Stimulated activated CD4-positive, alpha-beta T cell treated with anti-CD3 and anti-CD28 coated beads, Interleukin-4, amount 100 ng/mL, for 24 hours (primary cell): ENCODE measurements around the gene ZNF212.
A peak's percentile ranks its signal among the peaks of the same experiment; 100 is the strongest.

Experiments
- DNase-seq: peaks from one replicate; pipeline ENCODE4 v3.0.0-alpha.2; 2020

Gene ZNF212

GRCh38 chr7:149239345-149240143 is at the start of gene ZNF212:
ZNF212 (plus strand) TSS chr7:149239651; CDS start chr7:149239779, 128 bp downstream.
- peak; percentile 93 for DNase-seq

- no peak for DNase-seq
Measured at GRCh38 chr7:149191851-149192250, 47.6 kb upstream of the ZNF212 start.

GRCh38 chr7:149194799-149195179 is 44.7 kb upstream of the ZNF212 start:
- DNase-seq, result no peak

- peak; percentile 82 for DNase-seq
Measured at GRCh38 chr7:149195180-149196150, 44.0 kb upstream of the ZNF212 start, which contains the start of gene ZNF282. ZNF282 (plus strand) TSS chr7:149195546; CDS start chr7:149195590, 44 bp downstream.

GRCh38 chr7:149196151-149196704 is 43.2 kb upstream of the ZNF212 start:
- peak; percentile 12 for DNase-seq

- DNase-seq, result peak; percentile 6
Measured at GRCh38 chr7:149196705-149197171, 42.7 kb upstream of the ZNF212 start.

GRCh38 chr7:149197675-149198074 is 41.8 kb upstream of the ZNF212 start:
- no peak for DNase-seq

GRCh38 chr7:149198161-149198816 is 41.2 kb upstream of the ZNF212 start:
- DNase-seq, result no peak

GRCh38 chr7:149199234-149199995 is 40.0 kb upstream of the ZNF212 start:
- no peak for DNase-seq

GRCh38 chr7:149202831-149203231 is 36.6 kb upstream of the ZNF212 start:
- peak; percentile 8 for DNase-seq

GRCh38 chr7:149205690-149206381 is 33.6 kb upstream of the ZNF212 start:
- DNase-seq, result no peak

GRCh38 chr7:149207324-149208035 is 32.0 kb upstream of the ZNF212 start:
- DNase-seq, result no peak

- peak; percentile 86 for DNase-seq
Measured at GRCh38 chr7:149209518-149210269, 29.8 kb upstream of the ZNF212 start.

- DNase-seq, result no peak
Measured at GRCh38 chr7:149210551-149210950, 28.9 kb upstream of the ZNF212 start.

- DNase-seq, result no peak
Measured at GRCh38 chr7:149214020-149214720, 25.3 kb upstream of the ZNF212 start.

- DNase-seq, result no peak
Measured at GRCh38 chr7:149216402-149216801, 23.0 kb upstream of the ZNF212 start.

GRCh38 chr7:149217570-149217969 is 21.9 kb upstream of the ZNF212 start:
- DNase-seq, result no peak

- no peak for DNase-seq
Measured at GRCh38 chr7:149218469-149219420, 20.7 kb upstream of the ZNF212 start.
